GM12873 (cell line): ENCODE measurements around the gene DNAH8.

Source experiments
- CTCF ChIP-seq: IDR thresholded peaks from 2 replicates; pipeline ENCODE4 v1.5.1; 2012; ENCODE audit warnings: low read depth, mild to moderate bottlenecking, moderate library complexity, low read length, control low read depth; ENCODE audit not compliant: insufficient read depth; ENCODE audit errors: missing control alignments

DNAH8 gene

GRCh38 chr6:38876475-38876874, 161.4 kb downstream of the DNAH8 start:
- TF ChIP-seq CTCF = no peak

- TF ChIP-seq CTCF = no peak
Observed at GRCh38 chr6:38877721-38878120, 162.6 kb downstream of the DNAH8 start.

GRCh38 chr6:38882157-38882556, 167.0 kb downstream of the DNAH8 start:
- no peak for TF ChIP-seq CTCF

GRCh38 chr6:38897507-38897906, 182.4 kb downstream of the DNAH8 start:
- TF ChIP-seq CTCF = no peak

GRCh38 chr6:38901802-38902522, 186.9 kb downstream of the DNAH8 start:
- no peak for TF ChIP-seq CTCF

GRCh38 chr6:38906582-38906981, 191.5 kb downstream of the DNAH8 start:
- no peak for TF ChIP-seq CTCF

GRCh38 chr6:38907264-38907663, 192.2 kb downstream of the DNAH8 start:
- TF ChIP-seq CTCF = no peak
